ENCODE data around the gene TTLL13. TPM values are rescaled to one million over a fixed set of nuclear protein-coding genes. Genes with fewer than 3 reads are reported as not detected.
A peak's percentile ranks its signal among the peaks of the same experiment; 100 is the strongest.

The TTLL13 gene
- total and polyA plus RNA-seq, 2 of the 8 experiments (the other 6 are each of a cell fraction or from before 2014, with no cell fraction given): 0.03 TPM; not detected in 1

GRCh38 chr15:90201944-90202375, 47.4 kb upstream of the TTLL13 start:
- CTCF ChIA-PET (ENCODE audit: partially characterized antibody): interaction anchor here (0.6 to 12.6 kb wide), 7 partner anchors 10 to 1395 kb away, joined by 3 to 182 read pairs (median 4); partner anchors contain the start of genes CIB1 and GDPGP1
- no peak overlapping the region for H2BK20ac ChIP-seq (ENCODE audit: low read length)
- H2BK15ac ChIP-seq (ENCODE audit: low read length): no peak overlapping the region
- no peak overlapping the region for H2BK120ac ChIP-seq (replicated peaks; ENCODE audit: low read depth, low read length)
- 4% methylated on average over 15 of the region's 25 CpGs; no CpG with 5 or more reads in 1 of the 2 experiments for WGBS, 2 experiments (ENCODE audit: extremely low coverage in 1 of 2, insufficient coverage in 1 of 2, insufficient read length in 1 of 2, insufficient replicate concordance in 2 of 2, low coverage in 1 of 2, low lambda C conversion rate in 2 of 2, missing lambda C conversion rate in 1 of 2)
- no peaks in the 10 kb centered on the region for H3K27me3 ChIP-seq (replicated peaks in 1 of 4; ENCODE audit: control insufficient read depth in 3 of 4, extremely low read depth in 1 of 4, insufficient read depth in 3 of 4, low read length in 3 of 4)
- peaks cover 0 to 2% (median 0%) of the 10 kb centered on the region in 4 experiments; a peak in 4 of 8 replicates for H3K36me3 ChIP-seq (ENCODE audit: control insufficient read depth in 2 of 4, insufficient read depth in 4 of 4, low read length in 3 of 4)
- DNase-seq (ENCODE audit: low read depth in 1 of 2, low spot score in 2 of 2) (peak in 1 of 2 experiments; percentile 73), FAIRE-seq (no peak)
- H3K4me3 ChIP-seq (ENCODE audit: extremely low read depth in 1 of 4, insufficient read depth in 2 of 4, low read depth in 3 of 4, low read length in 4 of 4): peak overlapping the region; percentile 55 to 95 (median 81)
- no peak overlapping the region for H3K14ac ChIP-seq (ENCODE audit: insufficient read length)
- H3K4ac ChIP-seq (replicated peaks; ENCODE audit: insufficient read length, low read depth, low read length): no peak overlapping the region
- no peaks in the 10 kb centered on the region for H3K9me3 ChIP-seq (ENCODE audit: insufficient read depth in 2 of 2, low read depth in 1 of 2, low read length in 1 of 2)
- peaks cover 0 to 21% (median 7%) of the 10 kb centered on the region in 4 experiments; a peak in 5 of 7 replicates for H3K4me1 ChIP-seq (replicated peaks in 1 of 4; ENCODE audit: control insufficient read depth in 3 of 4, insufficient read depth in 4 of 4, low read length in 3 of 4)
- H3K27ac ChIP-seq (ENCODE audit: low read depth, low read length): no peak overlapping the region
- H3K23me2 ChIP-seq (ENCODE audit: low read depth, low read length): peaks cover 16% of the 10 kb centered on the region
- peaks cover 6 to 29% of the 10 kb centered on the region in 2 experiments for H4K20me1 ChIP-seq (replicated peaks in 1 of 2; ENCODE audit: control insufficient read depth in 1 of 2, insufficient read depth in 2 of 2, low read length in 2 of 2)
- no peak overlapping the region for H2AK5ac ChIP-seq (ENCODE audit: low read depth, low read length)
- H3K9ac ChIP-seq (replicated peaks in 1 of 4; ENCODE audit: extremely low read depth in 1 of 4, low read depth in 3 of 4, low read length in 3 of 4): peak overlapping the region; percentile 55 to 63 (median 61); a peak in 4 of 7 replicates
- peak overlapping the region; percentile 44; the same call in 1 of the 2 replicates for H2BK5ac ChIP-seq (ENCODE audit: low read depth, low read length)
- no peak overlapping the region for H4K91ac ChIP-seq (replicated peaks; ENCODE audit: insufficient read length, low read length)
- peak overlapping the region; percentile 85 to 86 for H3K4me2 ChIP-seq (ENCODE audit: insufficient read depth in 1 of 2, low read depth in 2 of 2, low read length in 2 of 2)
- H3K79me1 ChIP-seq (ENCODE audit: low read depth, low read length): peaks cover 16% of the 10 kb centered on the region
- no peak overlapping the region for H3K56ac ChIP-seq (replicated peaks; ENCODE audit: insufficient read length, low read depth, low read length)
- H3K18ac ChIP-seq (ENCODE audit: extremely low read depth, low read length): peak overlapping the region; percentile 95
- H2AFZ ChIP-seq (ENCODE audit: low read length): no peak overlapping the region
- POLR2A ChIA-PET (ENCODE audit: partially characterized antibody): interaction anchor here (0.7 to 3.3 kb wide), 14 partner anchors 10 to 201 kb away, joined by 3 to 25 read pairs (median 6); partner anchors contain the start of genes CIB1, GDPGP1 and ZNF710
- H4K8ac ChIP-seq (ENCODE audit: extremely low read depth, insufficient read depth, low read length): no peak overlapping the region
- H4K5ac ChIP-seq (ENCODE audit: insufficient read length, low read depth, low read length): no peak overlapping the region
- H2BK12ac ChIP-seq (ENCODE audit: low read depth, low read length): no peak overlapping the region
- H3K23ac ChIP-seq (ENCODE audit: insufficient read length): no peak overlapping the region
- peaks cover 9 to 47% of the 10 kb centered on the region in 2 experiments for H3K79me2 ChIP-seq (ENCODE audit: control insufficient read depth in 1 of 2, insufficient read depth in 2 of 2, low read length in 2 of 2)
- no peak for TF ChIP-seq SP1 (IDR thresholded peaks at IDR 0.05; ENCODE audit: low read depth, low read length)
- no peak for TF ChIP-seq HDAC2 (IDR thresholded peaks at IDR 0.05; ENCODE audit: borderline replicate concordance in 1 of 2, low read depth in 2 of 2, low read length in 2 of 2)
- no peak for TF ChIP-seq CHD2 (IDR thresholded peaks at IDR 0.05; ENCODE audit: low read length)
- TF ChIP-seq KDM4A (IDR thresholded peaks at IDR 0.05; ENCODE audit: low read depth, low read length, severe bottlenecking): no peak
- TF ChIP-seq NRF1 (IDR thresholded peaks at IDR 0.05; ENCODE audit: low read depth, low read length): no peak
- TF ChIP-seq TAF7 (optimal IDR thresholded peaks at IDR 0.05; ENCODE audit: borderline replicate concordance, low read depth, low read length): no peak
- TF ChIP-seq TBP (IDR thresholded peaks at IDR 0.05; ENCODE audit: low read depth, low read length): 0 out of 2 replicates have a peak, but pooled peaks have one; percentile 17
- no peak for TF ChIP-seq SP2 (IDR thresholded peaks at IDR 0.05; ENCODE audit: low read length)
- 0 out of 2 replicates have a peak, but pooled peaks have one; percentile 24 for TF ChIP-seq TAF1 (IDR thresholded peaks at IDR 0.05; ENCODE audit: low read depth, low read length)
- no peak for TF ChIP-seq CTBP2 (IDR thresholded peaks at IDR 0.05; ENCODE audit: borderline replicate concordance, insufficient read depth, insufficient read length, low read length)
- TF ChIP-seq YY1 (IDR thresholded peaks at IDR 0.05; ENCODE audit: low read depth, low read length): no peak
- TF ChIP-seq TCF12 (IDR thresholded peaks at IDR 0.05; ENCODE audit: low read depth, low read length): no peak
- 0 out of 4 replicates have a peak, but pooled peaks of 1 of the 2 experiments have one; percentile 12 for TF ChIP-seq SIN3A (conservative IDR thresholded peaks at IDR 0.05 in 1 of 2, IDR thresholded peaks at IDR 0.05 in 1 of 2; ENCODE audit: low read depth in 1 of 2, low read length in 2 of 2)
